ENCODE results near the gene OSBP2.

The OSBP2 gene

DNA sequence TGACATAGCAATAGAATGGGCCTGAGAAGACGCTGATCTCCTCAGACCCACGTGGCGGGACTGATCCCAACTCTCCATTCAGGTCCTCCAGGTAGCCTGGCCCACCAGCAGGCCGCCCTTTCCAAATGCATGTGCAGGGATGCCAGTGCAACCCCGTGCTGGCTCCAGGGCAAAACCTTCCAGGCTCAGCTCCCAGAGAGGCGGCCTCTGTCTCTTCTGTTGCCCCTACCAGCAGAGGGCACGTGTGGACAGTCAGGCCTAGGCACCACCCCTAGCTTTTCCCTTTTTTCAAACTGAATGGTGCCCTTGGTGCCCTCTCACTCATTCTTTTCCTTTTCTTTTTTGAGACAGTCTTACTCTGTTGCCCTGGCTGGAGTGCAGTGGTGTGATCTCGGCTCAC lies 121.7 kb downstream of the OSBP2 start:
- H3K9me3 ChIP-seq (ENCODE audit: severe bottlenecking) = no peaks in the 10 kb centered on the region
- H3K4me3 ChIP-seq (ENCODE audit: severe bottlenecking) = no peak overlapping the region
- no peak overlapping the region for H3K27ac ChIP-seq (ENCODE audit: poor library complexity, severe bottlenecking)
- DNase-seq (ENCODE audit: low spot score) (no peak), ATAC-seq (ENCODE audit: low read depth) (no peak)
- TF ChIP-seq, protein P1, sequence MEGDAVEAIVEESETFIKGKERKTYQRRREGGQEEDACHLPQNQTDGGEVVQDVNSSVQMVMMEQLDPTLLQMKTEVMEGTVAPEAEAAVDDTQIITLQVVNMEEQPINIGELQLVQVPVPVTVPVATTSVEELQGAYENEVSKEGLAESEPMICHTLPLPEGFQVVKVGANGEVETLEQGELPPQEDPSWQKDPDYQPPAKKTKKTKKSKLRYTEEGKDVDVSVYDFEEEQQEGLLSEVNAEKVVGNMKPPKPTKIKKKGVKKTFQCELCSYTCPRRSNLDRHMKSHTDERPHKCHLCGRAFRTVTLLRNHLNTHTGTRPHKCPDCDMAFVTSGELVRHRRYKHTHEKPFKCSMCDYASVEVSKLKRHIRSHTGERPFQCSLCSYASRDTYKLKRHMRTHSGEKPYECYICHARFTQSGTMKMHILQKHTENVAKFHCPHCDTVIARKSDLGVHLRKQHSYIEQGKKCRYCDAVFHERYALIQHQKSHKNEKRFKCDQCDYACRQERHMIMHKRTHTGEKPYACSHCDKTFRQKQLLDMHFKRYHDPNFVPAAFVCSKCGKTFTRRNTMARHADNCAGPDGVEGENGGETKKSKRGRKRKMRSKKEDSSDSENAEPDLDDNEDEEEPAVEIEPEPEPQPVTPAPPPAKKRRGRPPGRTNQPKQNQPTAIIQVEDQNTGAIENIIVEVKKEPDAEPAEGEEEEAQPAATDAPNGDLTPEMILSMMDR (IDR thresholded peaks at IDR 0.05; ENCODE audit: poor library complexity, severe bottlenecking) = peak; percentile 21
- no peaks in the 10 kb centered on the region for H3K27me3 ChIP-seq (ENCODE audit: insufficient read depth, poor library complexity, severe bottlenecking)
- peaks cover 50% of the 10 kb centered on the region for H3K36me3 ChIP-seq (ENCODE audit: low read depth)
- H3K4me1 ChIP-seq (ENCODE audit: insufficient read depth, poor library complexity, severe bottlenecking) = peaks cover 7% of the 10 kb centered on the region

DNA sequence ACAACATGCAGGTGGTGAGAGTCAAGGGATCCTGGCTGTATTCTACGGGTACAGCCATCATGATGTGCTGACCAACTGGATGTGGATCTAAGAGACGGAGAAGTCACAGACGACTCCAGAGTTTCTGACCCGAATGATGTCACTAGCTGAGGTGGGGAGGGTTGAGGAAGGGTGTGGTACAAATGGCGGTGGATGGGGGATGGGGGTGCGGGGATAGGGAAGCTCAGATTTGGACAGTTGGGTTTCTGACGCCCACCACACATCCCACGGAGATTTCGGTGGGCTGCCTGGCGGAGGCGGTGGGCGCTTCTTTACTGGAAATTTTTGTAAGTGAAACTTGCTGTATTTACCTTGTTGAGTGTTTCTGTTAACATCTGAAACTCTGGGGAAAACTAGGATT lies 126.7 kb downstream of the OSBP2 start:
- TF ChIP-seq, protein P1 (IDR thresholded peaks at IDR 0.05; ENCODE audit: poor library complexity, severe bottlenecking) = no peak
- H3K9me3 ChIP-seq (ENCODE audit: severe bottlenecking) = no peaks in the 10 kb centered on the region

DNA sequence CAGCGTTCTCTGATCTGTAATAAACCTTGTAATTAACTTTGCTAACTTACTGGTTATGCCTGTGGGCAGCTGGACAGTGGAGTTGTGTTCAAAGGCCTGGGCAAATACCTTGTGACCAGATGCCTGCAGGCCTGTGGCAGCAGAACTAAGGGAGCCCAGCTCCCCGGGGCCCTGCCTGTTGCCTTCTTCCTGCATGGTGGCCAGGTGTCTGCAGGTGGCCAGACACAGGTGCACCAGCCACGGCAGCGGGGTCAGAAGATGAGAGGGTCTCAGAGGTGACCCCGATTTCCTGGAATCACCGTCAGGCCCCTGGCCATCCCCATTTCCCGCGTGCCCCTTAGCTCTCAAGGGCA lies 127.2 kb downstream of the OSBP2 start:
- TF ChIP-seq, protein P1 (IDR thresholded peaks at IDR 0.05; ENCODE audit: poor library complexity, severe bottlenecking) = no peak
- Histone ChIP-seq H3K4me3 (ENCODE audit: severe bottlenecking) (no peak overlapping the region), H3K36me3 (ENCODE audit: low read depth) (peaks cover 12% of the 10 kb centered on the region), H3K27ac (ENCODE audit: poor library complexity, severe bottlenecking) (peak overlapping the region; percentile 72), H3K9me3 (ENCODE audit: severe bottlenecking) (no peaks in the 10 kb centered on the region), H3K4me1 (ENCODE audit: insufficient read depth, poor library complexity, severe bottlenecking) (peaks cover 20% of the 10 kb centered on the region), H3K27me3 (ENCODE audit: insufficient read depth, poor library complexity, severe bottlenecking) (no peaks in the 10 kb centered on the region)
- ATAC-seq (ENCODE audit: low read depth) (peak; percentile 40; the same call in 2 of the 3 replicates), DNase-seq (ENCODE audit: low spot score) (no peak)

More for the DNA sequence above, 126.7 kb downstream of the OSBP2 start:
- H3K36me3 ChIP-seq (ENCODE audit: low read depth) = peaks cover 17% of the 10 kb centered on the region
- peak overlapping the region; percentile 72 for H3K27ac ChIP-seq (ENCODE audit: poor library complexity, severe bottlenecking)
- ATAC-seq (ENCODE audit: low read depth) = no peak
- H3K4me1 ChIP-seq (ENCODE audit: insufficient read depth, poor library complexity, severe bottlenecking) = peaks cover 20% of the 10 kb centered on the region
- no peak for DNase-seq (ENCODE audit: low spot score)
- no peak overlapping the region for H3K4me3 ChIP-seq (ENCODE audit: severe bottlenecking)
- no peaks in the 10 kb centered on the region for H3K27me3 ChIP-seq (ENCODE audit: insufficient read depth, poor library complexity, severe bottlenecking)

DNA sequence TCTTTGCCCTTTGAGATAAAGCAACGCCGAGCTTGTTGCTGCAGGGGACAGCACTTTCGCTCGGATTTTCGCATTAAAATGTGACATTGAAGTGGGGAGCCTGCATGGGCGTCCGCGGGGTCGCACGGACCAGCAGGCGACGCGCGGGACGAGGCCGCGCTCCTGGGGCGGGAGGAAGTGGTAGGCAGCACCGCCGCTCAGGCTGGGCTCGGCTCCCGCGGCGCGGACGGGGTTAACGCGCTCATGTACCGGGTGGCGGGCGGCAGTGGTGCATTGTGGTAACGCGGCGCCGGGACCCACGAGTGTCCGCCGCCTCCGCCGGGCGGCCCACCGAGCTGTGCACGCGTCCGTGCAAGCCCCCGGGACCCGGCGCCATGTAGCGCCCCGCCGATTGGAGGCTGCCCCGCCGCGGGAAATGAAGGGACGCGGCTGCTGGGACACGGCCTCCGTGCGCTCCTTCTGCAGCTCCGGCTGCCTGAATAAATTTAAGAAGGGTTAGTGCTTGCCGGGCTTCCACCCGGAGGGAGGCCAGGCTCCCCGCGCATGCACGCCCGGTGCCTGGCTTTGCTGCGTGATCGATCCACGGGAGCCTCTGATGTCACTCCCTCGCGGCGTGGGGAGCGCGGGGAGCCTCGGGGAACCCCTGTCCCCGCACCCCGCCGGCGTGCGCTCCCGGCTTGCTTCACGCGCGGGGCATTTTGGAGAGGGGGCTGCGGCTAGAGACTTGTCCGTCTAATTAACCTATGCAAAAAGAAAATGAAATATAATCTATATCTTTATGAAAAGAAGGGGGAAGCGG lies 127.7 kb downstream of the OSBP2 start:
- DNase-seq (ENCODE audit: low spot score) = no peak
- peak; percentile 52; the same call in 2 of the 3 replicates for ATAC-seq (ENCODE audit: low read depth)
- H3K4me3 ChIP-seq (ENCODE audit: severe bottlenecking) = peak overlapping the region; percentile 28
- H3K36me3 ChIP-seq (ENCODE audit: low read depth) = peaks cover 7% of the 10 kb centered on the region
- no peaks in the 10 kb centered on the region for H3K27me3 ChIP-seq (ENCODE audit: insufficient read depth, poor library complexity, severe bottlenecking)
- H3K9me3 ChIP-seq (ENCODE audit: severe bottlenecking) = no peaks in the 10 kb centered on the region
- peak overlapping the region; percentile 72 for H3K27ac ChIP-seq (ENCODE audit: poor library complexity, severe bottlenecking)
- peaks cover 20% of the 10 kb centered on the region for H3K4me1 ChIP-seq (ENCODE audit: insufficient read depth, poor library complexity, severe bottlenecking)
- TF ChIP-seq, protein P1 (IDR thresholded peaks at IDR 0.05; ENCODE audit: poor library complexity, severe bottlenecking) = no peak

DNA sequence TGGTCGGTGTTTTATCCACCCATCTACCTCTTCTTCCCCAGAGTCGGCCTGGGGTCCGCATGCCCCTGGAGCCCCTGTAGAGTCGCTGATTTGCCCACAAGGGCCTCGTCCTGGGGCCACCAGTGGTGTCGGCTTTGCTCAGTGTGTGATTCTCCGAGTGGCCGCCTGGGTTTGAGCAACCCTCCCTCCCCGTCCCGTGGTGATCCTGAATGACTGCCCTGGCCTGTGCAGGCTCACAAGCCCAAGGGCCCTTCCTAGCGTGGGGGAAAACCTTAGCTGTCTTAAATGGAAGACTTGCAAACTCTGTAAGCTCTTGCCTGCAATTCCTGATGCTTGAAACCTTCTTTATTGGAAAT lies 128.3 kb downstream of the OSBP2 start:
- Histone ChIP-seq H3K27me3 (ENCODE audit: insufficient read depth, poor library complexity, severe bottlenecking) (no peaks in the 10 kb centered on the region), H3K27ac (ENCODE audit: poor library complexity, severe bottlenecking) (peak overlapping the region; percentile 72), H3K4me3 (ENCODE audit: severe bottlenecking) (peak overlapping the region; percentile 28), H3K4me1 (ENCODE audit: insufficient read depth, poor library complexity, severe bottlenecking) (peaks cover 20% of the 10 kb centered on the region), H3K36me3 (ENCODE audit: low read depth) (peaks cover 6% of the 10 kb centered on the region; the same call in 1 of the 2 replicates), H3K9me3 (ENCODE audit: severe bottlenecking) (no peaks in the 10 kb centered on the region)
- TF ChIP-seq, protein P1 (IDR thresholded peaks at IDR 0.05; ENCODE audit: poor library complexity, severe bottlenecking) = peak; percentile 15
- DNase-seq (ENCODE audit: low spot score) (no peak), ATAC-seq (ENCODE audit: low read depth) (peak; percentile 78)
